HepG2 (cell line): Measurements from ENCODE around the gene TMEM219. TPM values are rescaled to one million over a fixed set of nuclear protein-coding genes. Genes with fewer than 3 reads are reported as not detected.

Experiments used
- AKAP8 ChIP-seq: sonication (generic); formaldehyde crosslinking; IDR thresholded peaks from 2 replicates; pipeline ENCODE4 v1.5.1; 2020; ENCODE audit warnings: mild to moderate bottlenecking, missing genetic modification reagents
- ARNTL ChIP-seq: sonication (generic); formaldehyde crosslinking; IDR thresholded peaks from 2 replicates; pipeline ENCODE4 v1.4.0; 2020; ENCODE audit warnings: mild to moderate bottlenecking, missing genetic modification reagents
- CHD4 ChIP-seq: fragments of 200-600 bp; sonication (generic); IDR thresholded peaks from 2 replicates; pipeline ENCODE4 v1.7.0; 2017; ENCODE audit warnings: mild to moderate bottlenecking, low read length, borderline replicate concordance
- GABPB1 ChIP-seq: IDR thresholded peaks from 2 replicates; pipeline ENCODE4 v1.6.1; 2016; ENCODE audit warnings: mild to moderate bottlenecking, missing genetic modification reagents, moderate library complexity, missing compliant biosample characterization
- GLI4 ChIP-seq: sonication (generic); formaldehyde crosslinking; IDR thresholded peaks from 2 replicates; pipeline ENCODE4 v1.5.1; 2020; ENCODE audit warnings: missing genetic modification reagents, mild to moderate bottlenecking, moderate library complexity, borderline replicate concordance
- KLF16 ChIP-seq, 2 experiments: sonication (generic) in 1 of 2; formaldehyde crosslinking in 1 of 2; IDR thresholded peaks; 2 replicates each; pipeline versions ENCODE4 v1.6.1 to v1.8.0; 2016 to 2023; ENCODE audit warnings: missing genetic modification reagents in 2 of 2, missing compliant biosample characterization in 1 of 2
- MIXL1 ChIP-seq: IDR thresholded peaks from 2 replicates; pipeline ENCODE4 v1.6.1; 2016
- RBFOX2 ChIP-seq: fragments of 200-400 bp; formaldehyde crosslinking; IDR thresholded peaks from 2 replicates; pipeline ENCODE4 v1.6.1; 2017; ENCODE audit warnings: low read depth, mild to moderate bottlenecking, low read length
- REPIN1 ChIP-seq: sonication (generic); formaldehyde crosslinking; IDR thresholded peaks from 2 replicates; pipeline ENCODE4 v1.8.0; 2022; ENCODE audit warnings: missing genetic modification reagents, low read depth, mild to moderate bottlenecking, borderline replicate concordance
- SAP130 ChIP-seq: IDR thresholded peaks from 2 replicates; pipeline ENCODE4 v1.6.1; 2016; ENCODE audit warnings: low read depth
- SIX1 ChIP-seq: sonication (generic); formaldehyde crosslinking; IDR thresholded peaks from 2 replicates; pipeline ENCODE4 v1.4.0; 2020; ENCODE audit warnings: missing genetic modification reagents, borderline replicate concordance
- SMARCC2 ChIP-seq: fragments of 450-650 bp; IDR thresholded peaks from 2 replicates; pipeline ENCODE4 v1.6.1; 2017; ENCODE audit warnings: antibody characterized with exemption, mild to moderate bottlenecking
- SP5 ChIP-seq: IDR thresholded peaks from 2 replicates; pipeline ENCODE4 v1.6.1; 2016; ENCODE audit warnings: low read depth, borderline replicate concordance
- SPEN ChIP-seq: sonication (generic); formaldehyde crosslinking; IDR thresholded peaks from 2 replicates; pipeline ENCODE4 v1.5.1; 2020; ENCODE audit warnings: low read depth, mild to moderate bottlenecking, missing genetic modification reagents
- TCF7 ChIP-seq: sonication (generic); IDR thresholded peaks from 2 replicates; pipeline ENCODE4 v1.6.1; 2016; ENCODE audit warnings: antibody characterized with exemption, low read depth
- THYN1 ChIP-seq: sonication (generic); formaldehyde crosslinking; IDR thresholded peaks from 2 replicates; pipeline ENCODE4 v1.8.1; 2023; ENCODE audit warnings: low read depth, mild to moderate bottlenecking, moderate library complexity, missing genetic modification reagents, borderline replicate concordance
- XRCC5 ChIP-seq: fragments of 200-400 bp; formaldehyde crosslinking; optimal IDR thresholded peaks from 2 replicates; pipeline ENCODE3; 2017; ENCODE audit warnings: mild to moderate bottlenecking, low read length
- YEATS2 ChIP-seq: sonication (generic); formaldehyde crosslinking; IDR thresholded peaks from 2 replicates; pipeline ENCODE4 v1.4.0; 2020; ENCODE audit warnings: missing genetic modification reagents, borderline replicate concordance
- ZFP90 ChIP-seq: sonication (generic); formaldehyde crosslinking; IDR thresholded peaks from 2 replicates; pipeline ENCODE4 v1.8.0; 2022; ENCODE audit warnings: missing genetic modification reagents, mild to moderate bottlenecking, inconsistent platforms, borderline replicate concordance
- ZFX ChIP-seq: sonication (generic); formaldehyde crosslinking; IDR thresholded peaks from 2 replicates; pipeline ENCODE4 v1.4.0; 2020; ENCODE audit warnings: mild to moderate bottlenecking, low read depth, missing genetic modification reagents, moderate library complexity
- ZNF501 ChIP-seq: sonication (generic); formaldehyde crosslinking; IDR thresholded peaks from 2 replicates; pipeline ENCODE4 v1.5.1; 2020; ENCODE audit warnings: mild to moderate bottlenecking, moderate library complexity, missing genetic modification reagents
- ZNF572 ChIP-seq: sonication (generic); formaldehyde crosslinking; IDR thresholded peaks from 2 replicates; pipeline ENCODE4 v1.5.1; 2020; ENCODE audit warnings: mild to moderate bottlenecking, missing genetic modification reagents
- ZNF619 ChIP-seq: sonication (generic); formaldehyde crosslinking; IDR thresholded peaks from 2 replicates; pipeline ENCODE4 v1.4.0; 2020; ENCODE audit warnings: mild to moderate bottlenecking, missing genetic modification reagents
- ZNF644 ChIP-seq: IDR thresholded peaks from 2 replicates; pipeline ENCODE4 v1.6.1; 2016; ENCODE audit warnings: low read depth
- ZNF788 ChIP-seq: sonication (generic); formaldehyde crosslinking; IDR thresholded peaks from 2 replicates; pipeline ENCODE4 v1.5.0; 2020; ENCODE audit warnings: mild to moderate bottlenecking, missing genetic modification reagents, borderline replicate concordance
- ZNF841 ChIP-seq: sonication (generic); formaldehyde crosslinking; IDR thresholded peaks from 2 replicates; pipeline ENCODE4 v1.8.1; 2023; ENCODE audit warnings: missing genetic modification reagents, borderline replicate concordance
- ZNF878 ChIP-seq: sonication (generic); formaldehyde crosslinking; IDR thresholded peaks from 2 replicates; pipeline ENCODE4 v1.8.1; 2023; ENCODE audit warnings: mild to moderate bottlenecking, missing genetic modification reagents, moderate library complexity
- polyA plus RNA-seq, 8 experiments: library from polyadenylated mRNA; depleted of rRNA in 3 of 8; stranded (reverse) in 7 of 8; unstranded in 1 of 8; fragments of >200 nt; fragmentation: Illumina TruSeq in 4 of 8; extraction: Trizol in 4 of 8; gene quantifications; 2 replicates each; pipeline versions ENCODE4 v1.2.1 to v1.2.3, GENCODE V29; 2011 to 2016; ENCODE audit warnings: low read depth in 4 of 8, missing spikeins in 1 of 8, mixed read lengths in 1 of 8; ENCODE audit not compliant: insufficient read depth in 1 of 8
- total RNA-seq, 5 experiments: library from RNA; depleted of rRNA; stranded (reverse); fragments of >200 nt; fragmentation: Illumina TruSeq; extraction: Trizol; gene quantifications; 2 replicates each; pipeline ENCODE4 v1.2.3, GENCODE V29; 2016; ENCODE audit warnings: low read depth in 1 of 5
- TF ChIP-seq, protein P1 (sequence below): sonication (generic); formaldehyde crosslinking; IDR thresholded peaks from 2 replicates; pipeline ENCODE4 v1.4.0; 2020; ENCODE audit warnings: mild to moderate bottlenecking, missing genetic modification reagents
- TF ChIP-seq, protein P2 (sequence below): sonication (generic); formaldehyde crosslinking; IDR thresholded peaks from 2 replicates; pipeline ENCODE4 v1.4.0; 2020; ENCODE audit warnings: missing genetic modification reagents, low read depth, mild to moderate bottlenecking, borderline replicate concordance

TMEM219 gene
- total and polyA plus RNA-seq, 2 of the 13 experiments (the other 11 are each of a cell fraction or from before 2014, with no cell fraction given), result 105 to 115 TPM

DNA sequence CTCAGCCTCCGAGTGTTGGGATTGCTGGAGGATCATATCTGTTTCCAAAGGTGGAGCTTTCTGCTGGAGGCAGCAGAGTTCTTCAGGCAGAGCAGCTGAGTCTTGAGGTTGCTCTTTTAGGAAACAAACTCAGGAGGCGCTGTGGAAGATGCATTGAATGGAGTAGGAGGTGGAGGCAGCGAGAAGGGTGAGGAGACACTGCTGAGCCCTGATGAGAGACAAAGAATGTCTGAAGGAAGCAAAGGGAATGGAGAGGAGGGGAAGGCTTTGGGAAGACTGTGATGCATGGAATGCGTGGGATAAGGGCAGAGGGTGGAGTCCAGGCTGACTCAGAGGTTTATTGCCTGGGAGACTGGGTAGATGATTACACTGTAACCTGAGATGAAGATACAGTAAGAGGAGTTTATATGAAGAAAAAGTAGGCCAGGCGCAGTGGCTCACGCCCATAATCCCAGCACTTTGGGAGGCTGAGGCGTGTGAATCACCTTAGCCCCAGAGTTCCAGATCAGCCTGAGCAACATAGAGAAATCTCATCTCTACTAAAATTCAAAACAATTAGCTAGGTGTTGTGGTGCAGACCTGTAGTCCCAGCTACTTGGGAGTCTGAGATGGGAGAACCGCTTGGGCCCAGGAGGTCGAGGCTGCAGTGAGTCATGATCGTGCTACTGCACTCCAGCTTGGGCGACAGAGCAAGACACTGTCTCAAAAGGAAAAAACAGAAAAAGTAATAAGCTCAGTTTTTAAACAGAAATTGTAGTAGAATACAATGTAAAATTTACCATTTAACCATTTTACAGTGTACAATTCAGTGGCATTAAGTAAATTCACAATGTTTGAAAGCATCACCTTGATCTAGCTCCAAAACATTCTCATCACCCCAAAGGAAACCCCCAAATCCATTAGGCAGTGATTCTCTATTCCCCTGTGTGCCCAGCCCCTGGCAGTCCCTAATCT lies 17.8 kb upstream of the TMEM219 start (continued):
- TF ChIP-seq ZFP90 (CRISPR knock-in tag), result peak; percentile 63; the same call in 1 of the 2 replicates
- TF ChIP-seq ZFX, result peak; percentile 54
- no peak; the same call in 1 of the 2 replicates for TF ChIP-seq REPIN1 (CRISPR knock-in tag)
- peak; percentile 81 for TF ChIP-seq ZNF501 (CRISPR knock-in tag)
- TF ChIP-seq SP5 (CRISPR knock-in tag), result peak; percentile 92
- TF ChIP-seq, protein P1, sequence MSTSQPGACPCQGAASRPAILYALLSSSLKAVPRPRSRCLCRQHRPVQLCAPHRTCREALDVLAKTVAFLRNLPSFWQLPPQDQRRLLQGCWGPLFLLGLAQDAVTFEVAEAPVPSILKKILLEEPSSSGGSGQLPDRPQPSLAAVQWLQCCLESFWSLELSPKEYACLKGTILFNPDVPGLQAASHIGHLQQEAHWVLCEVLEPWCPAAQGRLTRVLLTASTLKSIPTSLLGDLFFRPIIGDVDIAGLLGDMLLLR (CRISPR knock-in tag), result no peak
- TF ChIP-seq ZNF644 (CRISPR knock-in tag), result no peak
- TF ChIP-seq SIX1 (CRISPR knock-in tag), result peak; percentile 98
- no peak for TF ChIP-seq AKAP8
- 0 out of 2 replicates have a peak, but pooled peaks have one; percentile 25 for TF ChIP-seq RBFOX2
- no peak for TF ChIP-seq GABPB1 (CRISPR knock-in tag)
- TF ChIP-seq SMARCC2, result no peak
- peak; percentile 6; the same call in 1 of the 2 replicates for TF ChIP-seq GLI4
- peak; percentile 28 for TF ChIP-seq XRCC5
- no peak for TF ChIP-seq ZNF878 (CRISPR knock-in tag)
- TF ChIP-seq ZNF619 (CRISPR knock-in tag), result peak; percentile 63; the same call in 1 of the 2 replicates
- TF ChIP-seq, protein P2, sequence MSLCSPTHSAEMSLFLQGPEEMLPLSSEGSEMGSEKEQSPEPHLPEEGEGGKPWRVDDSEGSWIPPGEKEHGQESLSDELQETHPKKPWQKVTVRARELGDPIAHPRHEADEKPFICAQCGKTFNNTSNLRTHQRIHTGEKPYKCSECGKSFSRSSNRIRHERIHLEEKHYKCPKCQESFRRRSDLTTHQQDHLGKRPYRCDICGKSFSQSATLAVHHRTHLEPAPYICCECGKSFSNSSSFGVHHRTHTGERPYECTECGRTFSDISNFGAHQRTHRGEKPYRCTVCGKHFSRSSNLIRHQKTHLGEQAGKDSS (CRISPR knock-in tag), result peak; percentile 56; the same call in 1 of the 2 replicates
- TF ChIP-seq THYN1 (CRISPR knock-in tag), result no peak
- peak; percentile 48; the same call in 1 of the 2 replicates for TF ChIP-seq ZNF788 (CRISPR knock-in tag)
- peak; percentile 90; the same call in 1 of the 2 replicates for TF ChIP-seq CHD4
- peak; percentile 68; the same call in 1 of the 2 replicates for TF ChIP-seq ZNF572
- peak; percentile 56; the same call in 1 of the 2 replicates for TF ChIP-seq SPEN (CRISPR knock-in tag)
- no peak for TF ChIP-seq ARNTL (CRISPR knock-in tag)
- peak in 1 of 2 experiments; percentile 58; a peak in 1 of 4 replicates for TF ChIP-seq KLF16 (CRISPR knock-in tag; IDR thresholded peaks at IDR 0.05)
- no peak for TF ChIP-seq TCF7
- 0 out of 2 replicates have a peak, but pooled peaks have one; percentile 41 for TF ChIP-seq MIXL1 (CRISPR knock-in tag)
- TF ChIP-seq YEATS2 (CRISPR knock-in tag), result 0 out of 2 replicates have a peak, but pooled peaks have one; percentile 57
- TF ChIP-seq SAP130 (CRISPR knock-in tag), result peak; percentile 68
- TF ChIP-seq ZNF841 (CRISPR knock-in tag), result no peak
